ENCODE results near the gene ENPP3. TPM values are rescaled to one million over a fixed set of nuclear protein-coding genes. Genes with fewer than 3 reads are reported as not detected.
A peak's percentile ranks its signal among the peaks of the same experiment; 100 is the strongest.

The ENPP3 gene
- total RNA-seq, 1 donor from 2014 or later: 0.08 TPM

GRCh38 chr6:131642565-131642964 is 5.5 kb downstream of the ENPP3 start:
- no peak for DNase-seq (ENCODE audit: low read depth)

DNA sequence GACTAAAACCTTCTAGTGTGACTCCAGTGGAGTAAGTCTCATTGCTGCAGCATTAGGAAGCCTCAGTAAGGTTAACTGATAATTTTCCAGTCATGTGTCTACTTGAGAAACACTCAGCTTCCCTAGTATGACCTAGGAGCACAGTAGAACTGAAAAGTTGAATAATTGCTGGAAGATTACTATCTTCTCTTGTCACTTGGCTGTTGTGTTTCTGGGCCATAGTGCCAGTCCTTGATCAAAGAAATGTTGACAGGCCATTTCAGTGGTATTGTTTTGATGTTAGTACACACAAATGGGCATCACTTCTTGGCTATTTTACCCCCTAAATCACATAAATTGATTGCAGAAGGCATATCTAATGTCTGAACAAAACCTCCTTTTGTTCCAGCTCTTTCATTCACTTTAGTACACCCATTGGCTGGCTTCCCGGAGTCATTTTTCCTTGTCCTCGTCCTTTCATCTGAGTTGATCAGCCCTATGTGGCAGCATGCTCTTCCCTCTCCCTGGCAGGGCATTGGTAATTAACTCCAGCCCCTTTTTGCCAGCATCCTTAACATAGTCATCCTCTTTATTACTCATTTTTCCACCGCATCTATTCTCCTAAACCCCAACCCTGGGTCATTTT is 6.0 kb downstream of the ENPP3 start:
- no peak for DNase-seq (ENCODE audit: low read depth)

GRCh38 chr6:131643855-131644460 is 6.9 kb downstream of the ENPP3 start:
- DNase-seq (ENCODE audit: low read depth): no peak

DNA sequence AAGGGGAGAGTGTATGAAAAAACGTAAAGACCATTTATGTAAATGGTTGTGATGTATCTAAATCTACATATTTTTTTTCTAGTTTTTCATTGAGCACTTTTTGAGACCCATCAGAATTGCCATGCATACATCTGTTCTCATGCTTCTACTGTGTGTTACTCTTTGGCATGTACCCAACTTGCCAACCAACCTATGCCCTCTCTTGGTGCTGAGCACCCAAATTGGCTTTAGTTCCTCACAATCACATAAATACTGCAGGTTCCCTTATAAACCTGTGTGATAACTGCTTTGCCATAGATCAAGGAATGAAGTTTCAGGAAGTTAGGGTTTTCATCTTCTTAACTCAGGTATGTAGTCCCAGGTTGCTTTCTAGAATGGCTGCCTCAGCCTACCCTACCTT is 7.8 kb downstream of the ENPP3 start:
- DNase-seq (ENCODE audit: low read depth): no peak

DNA sequence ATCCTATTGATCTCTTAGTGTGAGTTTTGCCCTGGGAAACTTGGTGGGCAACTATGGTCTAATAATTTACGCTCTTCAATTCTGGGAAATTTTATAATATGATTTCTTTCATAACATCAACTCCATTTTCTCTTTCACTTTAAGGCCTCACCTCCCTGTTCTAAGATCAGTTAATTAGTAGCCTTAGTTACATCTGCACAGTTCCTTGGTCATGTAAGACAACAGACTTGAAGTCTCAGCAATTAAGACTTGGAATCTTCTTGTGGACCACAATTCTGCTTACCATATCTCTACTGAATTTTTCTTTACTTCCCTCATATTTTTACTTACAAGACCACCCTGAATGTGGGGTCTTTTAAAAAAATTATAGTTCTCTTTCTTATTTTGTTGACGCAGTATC is 8.7 kb downstream of the ENPP3 start:
- DNase-seq (ENCODE audit: low read depth): no peak

DNA sequence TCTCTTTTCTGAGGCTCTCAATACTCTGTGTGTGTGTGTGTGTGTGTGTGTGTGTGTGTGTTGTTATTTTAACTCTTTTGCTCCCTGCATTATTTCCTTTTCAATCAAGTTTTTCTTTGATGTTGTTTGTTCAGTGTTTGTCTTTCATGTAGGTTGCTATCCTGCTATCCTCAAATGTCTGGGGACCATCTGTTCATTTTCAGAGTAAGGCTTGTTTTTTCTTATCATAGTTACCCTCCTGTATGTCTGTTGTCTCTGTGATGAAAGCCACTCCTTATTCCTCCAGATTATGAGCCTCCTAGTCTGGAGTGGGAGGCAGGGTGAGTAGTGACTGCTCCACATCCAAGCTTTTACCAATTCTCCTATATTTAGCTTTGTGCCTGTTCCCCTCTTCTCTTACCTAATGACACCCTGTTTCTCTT is 9.2 kb downstream of the ENPP3 start:
- DNase-seq (ENCODE audit: low read depth): no peak

DNA sequence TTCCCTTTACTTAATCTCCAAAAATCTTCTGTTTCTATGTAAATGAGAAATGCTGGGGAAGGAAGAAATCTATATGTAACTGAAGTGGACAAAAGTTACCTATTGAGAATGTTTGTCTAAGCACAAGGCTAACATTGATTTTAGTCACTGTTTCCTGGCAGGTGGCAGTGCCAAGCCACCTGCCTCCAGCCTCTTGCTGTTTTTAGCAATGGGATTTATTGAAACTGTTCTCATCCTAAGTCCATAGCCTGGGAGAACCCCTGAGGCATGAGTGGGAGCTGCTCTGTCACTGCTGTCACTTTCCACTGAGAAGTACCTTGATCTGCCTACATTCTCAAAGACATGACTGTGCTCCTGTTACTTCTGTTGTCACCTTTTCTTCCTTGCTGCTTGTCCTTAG is 14.7 kb downstream of the ENPP3 start:
- DNase-seq (ENCODE audit: low read depth): no peak

- no peak for DNase-seq (ENCODE audit: low read depth)
Observed at GRCh38 chr6:131652472-131652871, 15.4 kb downstream of the ENPP3 start.

- DNase-seq (ENCODE audit: low read depth): peak; percentile 13
Observed at GRCh38 chr6:131654326-131654725, 17.2 kb downstream of the ENPP3 start.

DNA sequence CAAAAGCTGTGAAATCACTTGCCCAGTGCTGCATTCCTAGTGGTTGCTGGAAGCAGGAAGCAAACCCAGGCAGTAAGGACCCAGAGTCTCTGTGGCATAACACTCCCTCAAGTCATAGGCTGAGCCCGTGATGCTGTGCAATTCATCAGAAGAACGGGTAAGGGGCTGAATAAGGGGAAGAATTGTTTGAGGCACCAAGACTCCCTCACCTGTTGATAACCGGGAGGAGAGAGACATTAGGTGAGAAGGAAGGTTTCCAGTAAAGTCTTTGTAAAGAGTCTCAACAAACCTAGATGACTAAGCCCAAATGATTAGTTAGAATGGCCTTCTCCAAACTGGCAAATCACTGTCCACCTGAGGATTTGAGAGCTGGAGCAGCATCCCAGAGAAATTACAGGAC is 18.3 kb downstream of the ENPP3 start:
- DNase-seq (ENCODE audit: low read depth): no peak

DNA sequence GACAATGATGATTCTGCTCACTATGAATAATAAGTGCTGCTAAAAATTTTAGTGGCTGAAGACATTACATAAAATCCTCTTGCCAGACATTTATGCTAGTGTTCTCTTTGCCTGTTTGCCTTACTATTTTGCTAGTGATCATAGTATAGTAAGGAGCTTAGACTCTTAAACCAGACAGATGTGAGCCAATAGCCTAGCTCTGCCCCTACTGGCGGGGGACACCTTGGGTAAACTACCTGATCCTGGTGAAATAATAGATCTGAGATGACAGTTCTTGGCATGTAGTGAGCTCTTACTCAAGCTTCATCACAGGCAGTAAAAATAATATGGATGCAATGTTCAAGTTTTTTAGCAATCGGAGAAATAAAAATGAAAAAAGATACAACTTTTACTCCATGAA is 18.8 kb downstream of the ENPP3 start:
- no peak for DNase-seq (ENCODE audit: low read depth)

GRCh38 chr6:131656667-131657066 is 19.6 kb downstream of the ENPP3 start:
- DNase-seq (ENCODE audit: low read depth): no peak

- no peak for DNase-seq (ENCODE audit: low read depth)
Observed at GRCh38 chr6:131657222-131657621, 20.1 kb downstream of the ENPP3 start.

GRCh38 chr6:131657630-131658111 is 20.6 kb downstream of the ENPP3 start:
- DNase-seq (ENCODE audit: low read depth): peak; percentile 19

DNA sequence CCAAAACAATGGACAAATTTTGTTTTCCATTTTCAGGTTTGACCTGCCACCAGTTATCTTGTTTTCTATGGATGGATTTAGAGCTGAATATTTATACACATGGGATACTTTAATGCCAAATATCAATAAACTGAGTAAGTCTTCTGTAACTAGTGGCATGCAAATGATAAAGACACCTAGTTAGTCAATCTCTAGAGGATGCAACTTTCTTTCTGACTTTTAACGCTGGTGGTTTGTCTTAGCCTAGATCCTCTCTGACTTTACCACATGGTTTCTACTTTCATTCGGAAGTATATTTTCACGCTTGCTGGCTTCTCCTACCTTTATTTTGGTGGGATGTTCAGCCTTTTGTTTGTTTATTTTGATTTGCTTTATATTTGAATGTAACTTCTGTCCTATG is 21.2 kb downstream of the ENPP3 start:
- DNase-seq (ENCODE audit: low read depth): no peak

DNA sequence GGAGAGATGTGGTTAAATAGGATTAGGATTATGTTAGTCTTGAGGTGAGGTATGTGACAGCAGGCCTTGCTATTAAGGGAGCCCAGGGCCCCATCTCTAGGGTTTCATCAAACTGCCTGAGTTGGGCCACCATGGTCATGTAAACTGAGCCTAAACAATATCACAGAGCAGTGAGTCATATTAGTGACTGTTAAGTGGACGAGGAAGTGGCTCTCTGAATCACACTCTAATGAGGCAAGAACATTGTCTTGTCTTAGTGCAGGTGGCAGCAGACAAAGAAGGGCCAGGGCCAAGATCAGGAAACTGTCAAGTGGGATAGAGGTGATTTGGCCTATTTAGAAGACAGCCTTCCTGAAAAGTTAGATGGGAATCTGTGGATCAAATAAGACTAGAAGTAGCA is 23.1 kb downstream of the ENPP3 start:
- DNase-seq (ENCODE audit: low read depth): peak; percentile 27

DNA sequence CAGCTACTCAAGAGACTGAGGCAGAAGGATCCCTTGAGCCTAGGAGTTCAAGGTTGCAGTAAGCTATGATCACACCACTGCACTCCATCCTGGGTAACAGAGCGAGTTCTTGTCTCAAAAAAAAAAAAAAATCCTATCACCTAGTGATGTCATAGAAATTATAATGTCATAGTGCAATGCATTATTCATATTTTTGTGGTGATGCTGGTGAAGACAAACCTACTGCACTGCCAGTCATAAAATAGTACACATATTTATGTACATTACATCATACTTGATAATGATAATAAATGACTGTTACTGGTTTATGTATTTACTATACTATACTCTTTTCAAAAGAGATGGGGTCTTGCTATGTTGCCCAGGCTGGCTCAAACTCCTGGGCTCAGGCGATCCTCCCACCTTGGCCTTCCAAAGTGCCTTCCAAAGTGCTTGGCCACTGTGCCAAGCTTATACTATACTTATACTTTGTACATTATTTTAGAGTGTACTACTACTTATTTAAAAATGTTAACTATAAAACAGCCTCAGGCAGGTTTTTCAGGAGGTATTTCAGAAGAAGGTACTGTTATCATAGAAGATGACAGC is 26.6 kb downstream of the ENPP3 start:
- no peak for DNase-seq (ENCODE audit: low read depth)

DNA sequence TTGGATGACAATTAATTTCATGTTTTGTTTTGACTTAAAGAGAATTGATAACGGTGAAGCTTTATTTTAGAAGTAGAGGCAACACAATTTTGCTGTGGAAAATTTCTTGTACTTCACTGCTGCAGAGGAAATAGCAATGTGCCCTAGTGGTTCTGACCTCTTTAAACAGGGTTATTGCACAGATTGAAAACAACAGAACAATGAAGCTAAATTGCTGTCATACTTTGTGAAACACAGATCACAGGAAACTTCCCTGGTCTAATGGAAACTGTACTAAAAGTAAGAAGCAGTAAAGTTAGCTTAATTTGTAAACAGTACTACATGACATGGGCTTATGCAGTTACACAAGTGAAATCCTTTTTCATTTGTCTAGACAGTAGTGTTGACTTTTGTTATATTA is 32.8 kb downstream of the ENPP3 start:
- no peak for DNase-seq (ENCODE audit: low read depth)

DNA sequence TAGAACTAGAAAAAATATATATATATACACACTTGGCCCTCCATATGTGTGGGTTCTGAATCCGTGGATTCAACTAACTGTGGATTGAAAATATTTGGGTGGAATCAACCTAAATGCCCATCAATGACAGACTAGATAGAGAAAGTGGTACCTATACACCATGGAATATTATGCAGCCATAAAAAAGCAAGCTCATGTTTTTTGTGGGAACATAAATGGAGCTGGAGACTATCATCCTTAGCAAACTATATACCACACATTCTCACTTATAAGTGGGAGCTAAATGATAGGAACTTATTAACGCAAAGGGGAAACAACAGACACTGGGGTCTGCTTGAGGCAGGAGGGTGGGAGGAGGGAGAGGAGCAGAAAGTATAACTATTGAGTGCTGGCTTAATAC is 36.1 kb downstream of the ENPP3 start:
- no peak for DNase-seq (ENCODE audit: low read depth)

- DNase-seq (ENCODE audit: low read depth): no peak
Observed at GRCh38 chr6:131678442-131678841, 41.3 kb downstream of the ENPP3 start.

GRCh38 chr6:131680868-131681267 is 43.8 kb downstream of the ENPP3 start:
- DNase-seq (ENCODE audit: low read depth): no peak

DNA sequence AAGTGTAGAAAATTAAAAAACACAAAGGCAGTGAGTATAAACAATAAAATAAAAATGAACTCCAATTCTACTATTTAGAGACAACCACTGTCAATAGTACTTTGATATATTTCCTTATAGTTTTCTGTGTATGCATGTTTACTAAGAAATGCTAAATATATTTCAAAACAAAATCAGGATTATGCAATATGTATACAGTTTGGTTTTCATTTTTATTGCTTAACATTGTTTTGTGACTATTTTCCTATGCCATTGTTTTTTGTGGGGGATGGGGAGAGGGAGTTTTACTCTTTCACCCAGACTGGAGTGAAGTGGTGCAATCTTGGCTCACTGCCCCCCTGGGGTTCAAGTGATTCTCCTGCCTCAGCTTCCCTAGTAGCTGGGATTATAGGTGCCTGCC is 44.5 kb downstream of the ENPP3 start:
- no peak for DNase-seq (ENCODE audit: low read depth)

DNA sequence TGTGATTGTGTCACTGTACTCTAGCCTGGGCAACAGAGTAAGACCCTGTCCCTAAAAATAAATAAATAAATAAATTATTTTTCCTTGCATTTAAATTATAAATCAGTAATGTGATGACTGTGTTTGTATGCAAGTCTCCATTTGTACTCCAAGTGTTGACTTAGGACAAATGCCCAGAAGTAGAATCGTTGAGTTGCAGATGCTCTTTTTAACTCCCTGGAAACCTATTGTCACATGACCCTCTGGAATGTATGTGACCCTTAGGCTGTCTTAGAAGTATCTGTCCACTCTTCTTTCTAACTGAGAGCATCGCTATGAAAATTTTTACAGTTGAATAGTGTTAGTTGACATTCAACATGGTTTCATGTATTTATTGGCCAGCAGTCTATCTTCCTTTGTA is 45.3 kb downstream of the ENPP3 start:
- no peak for DNase-seq (ENCODE audit: low read depth)

Data from myocyte (in vitro differentiated cells).